ENCODE data around the gene GRHL1. TPM values are rescaled to one million over a fixed set of nuclear protein-coding genes. Genes with fewer than 3 reads are reported as not detected.

The GRHL1 gene
- total RNA-seq, 1 donor, result 0.36 TPM

DNA sequence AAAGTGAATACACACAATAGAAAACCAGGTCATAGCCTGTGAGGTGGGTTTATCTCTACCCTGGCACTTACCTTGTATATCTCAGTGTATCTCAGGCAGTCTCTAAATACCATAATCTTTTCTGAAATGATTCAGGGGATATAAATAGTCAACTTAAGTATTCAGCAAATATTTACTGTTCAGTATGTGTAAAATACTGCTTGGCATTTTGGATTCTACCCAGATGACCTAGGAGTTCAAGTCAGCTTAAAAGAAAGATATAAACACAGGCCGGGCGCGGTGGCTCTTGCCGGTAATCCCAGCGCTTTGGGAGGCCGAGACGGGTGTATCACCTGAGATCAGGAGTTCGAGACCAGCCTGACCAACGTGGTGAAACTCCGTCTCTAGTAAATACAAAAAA lies 23.8 kb downstream of the GRHL1 start:
- Histone ChIP-seq H3K36me3 (ENCODE audit: insufficient read depth, low read length) (no peaks in the 10 kb centered on the region), H3K4me3 (ENCODE audit: insufficient read depth, low read length) (no peak overlapping the region), H3K4me1 (ENCODE audit: insufficient read depth, low read length) (peaks cover 51% of the 10 kb centered on the region), H3K4me2 (ENCODE audit: insufficient read depth, low read length) (no peak overlapping the region), H3K79me2 (ENCODE audit: insufficient read depth, low read length) (no peaks in the 10 kb centered on the region), H2AFZ (ENCODE audit: low read length) (no peak overlapping the region), H3K27me3 (ENCODE audit: insufficient read depth, low read length) (no peaks in the 10 kb centered on the region), H4K20me1 (ENCODE audit: insufficient read depth, low read length) (no peaks in the 10 kb centered on the region), H3K9me3 (ENCODE audit: low read depth, low read length) (no peaks in the 10 kb centered on the region), H3K27ac (ENCODE audit: low read depth, low read length) (peak overlapping the region; percentile 54)
- TF ChIP-seq CTCF (IDR thresholded peaks at IDR 0.05; ENCODE audit: extremely low read depth, low read depth, low read length), result no peak
- no peak for DNase-seq (ENCODE audit: insufficient read length, low spot score, missing footprints)

DNA sequence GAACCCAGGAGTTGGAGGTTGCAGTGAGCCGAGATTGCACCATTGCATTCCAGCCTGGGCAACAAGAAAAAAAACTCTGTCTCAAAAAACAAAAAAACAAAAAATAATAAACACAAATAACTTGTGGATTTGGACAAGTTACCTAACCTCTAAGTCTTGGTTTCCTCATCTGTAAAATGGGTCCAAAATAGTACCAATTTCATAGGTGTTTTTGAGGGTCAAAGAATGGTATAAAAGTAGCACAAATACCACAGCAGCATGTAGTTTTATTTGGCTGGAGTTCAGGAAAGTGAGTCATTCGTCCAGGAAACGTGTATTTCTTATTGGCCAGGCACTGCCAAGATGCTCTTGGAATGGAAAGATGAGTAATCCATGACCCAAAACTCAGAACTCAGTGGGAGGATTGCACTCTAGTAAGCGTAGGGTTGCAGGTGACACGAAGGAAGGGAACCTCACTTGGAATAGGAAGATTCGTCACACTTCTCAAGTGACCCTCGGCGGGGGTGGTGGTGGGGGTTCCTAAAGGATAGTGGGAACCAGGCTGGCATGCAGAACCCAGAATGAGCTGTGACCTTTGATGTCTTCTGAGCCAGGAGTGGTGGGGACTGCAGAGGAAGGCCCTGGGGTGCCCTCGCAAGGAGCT lies 24.4 kb downstream of the GRHL1 start:
- Histone ChIP-seq H3K27me3 (ENCODE audit: insufficient read depth, low read length) (no peaks in the 10 kb centered on the region), H3K9me3 (ENCODE audit: low read depth, low read length) (no peaks in the 10 kb centered on the region), H3K79me2 (ENCODE audit: insufficient read depth, low read length) (no peaks in the 10 kb centered on the region), H2AFZ (ENCODE audit: low read length) (no peak overlapping the region), H3K4me2 (ENCODE audit: insufficient read depth, low read length) (peak overlapping the region; percentile 34), H4K20me1 (ENCODE audit: insufficient read depth, low read length) (no peaks in the 10 kb centered on the region), H3K36me3 (ENCODE audit: insufficient read depth, low read length) (no peaks in the 10 kb centered on the region), H3K4me3 (ENCODE audit: insufficient read depth, low read length) (peak overlapping the region; percentile 10), H3K4me1 (ENCODE audit: insufficient read depth, low read length) (peaks cover 57% of the 10 kb centered on the region), H3K27ac (ENCODE audit: low read depth, low read length) (peak overlapping the region; percentile 54)
- TF ChIP-seq CTCF (IDR thresholded peaks at IDR 0.05; ENCODE audit: extremely low read depth, low read depth, low read length), result no peak
- peak; percentile 96 for DNase-seq (ENCODE audit: insufficient read length, low spot score, missing footprints)

DNA sequence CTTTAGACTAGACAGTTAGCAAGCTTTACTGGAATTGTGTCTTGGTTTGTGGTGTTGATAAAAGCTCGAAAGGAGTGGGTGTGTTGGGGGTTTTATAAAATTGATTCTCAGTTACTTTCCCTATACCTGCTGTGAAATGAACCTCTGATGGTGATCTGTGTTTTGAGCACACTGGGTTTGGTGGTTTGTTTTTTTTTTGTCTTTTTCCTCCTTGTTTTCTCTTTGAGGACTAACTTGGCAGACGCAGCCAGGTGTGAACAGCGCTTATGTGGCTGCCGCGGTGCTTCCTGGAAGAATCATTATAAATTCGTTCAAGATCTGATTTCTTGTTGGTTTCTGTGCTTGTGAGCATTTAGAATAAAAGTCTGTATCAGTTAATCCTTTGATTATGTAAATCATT lies 28.5 kb downstream of the GRHL1 start:
- peaks cover 74% of the 10 kb centered on the region for H3K4me1 ChIP-seq (ENCODE audit: insufficient read depth, low read length)
- H3K27me3 ChIP-seq (ENCODE audit: insufficient read depth, low read length), result no peaks in the 10 kb centered on the region
- H2AFZ ChIP-seq (ENCODE audit: low read length), result peak overlapping the region; percentile 12
- DNase-seq (ENCODE audit: insufficient read length, low spot score, missing footprints), result no peak
- no peak overlapping the region for H3K4me3 ChIP-seq (ENCODE audit: insufficient read depth, low read length)
- H3K36me3 ChIP-seq (ENCODE audit: insufficient read depth, low read length), result no peaks in the 10 kb centered on the region
- H3K79me2 ChIP-seq (ENCODE audit: insufficient read depth, low read length), result no peaks in the 10 kb centered on the region
- no peak for TF ChIP-seq CTCF (IDR thresholded peaks at IDR 0.05; ENCODE audit: extremely low read depth, low read depth, low read length)
- H3K4me2 ChIP-seq (ENCODE audit: insufficient read depth, low read length), result peak overlapping the region; percentile 47
- no peaks in the 10 kb centered on the region for H4K20me1 ChIP-seq (ENCODE audit: insufficient read depth, low read length)
- no peaks in the 10 kb centered on the region for H3K9me3 ChIP-seq (ENCODE audit: low read depth, low read length)
- peak overlapping the region; percentile 59 for H3K27ac ChIP-seq (ENCODE audit: low read depth, low read length)

- Histone ChIP-seq H3K36me3 (ENCODE audit: insufficient read depth, low read length) (no peaks in the 10 kb centered on the region), H3K27ac (ENCODE audit: low read depth, low read length) (peak overlapping the region; percentile 59), H3K27me3 (ENCODE audit: insufficient read depth, low read length) (no peaks in the 10 kb centered on the region), H3K9me3 (ENCODE audit: low read depth, low read length) (no peaks in the 10 kb centered on the region), H3K79me2 (ENCODE audit: insufficient read depth, low read length) (no peaks in the 10 kb centered on the region), H3K4me3 (ENCODE audit: insufficient read depth, low read length) (no peak overlapping the region), H4K20me1 (ENCODE audit: insufficient read depth, low read length) (no peaks in the 10 kb centered on the region), H3K4me2 (ENCODE audit: insufficient read depth, low read length) (peak overlapping the region; percentile 50), H2AFZ (ENCODE audit: low read length) (no peak overlapping the region), H3K4me1 (ENCODE audit: insufficient read depth, low read length) (peaks cover 74% of the 10 kb centered on the region)
- DNase-seq (ENCODE audit: insufficient read length, low spot score, missing footprints), result no peak
- TF ChIP-seq CTCF (IDR thresholded peaks at IDR 0.05; ENCODE audit: extremely low read depth, low read depth, low read length), result no peak
Measured at GRCh38 chr2:9980520-9980919, 29.0 kb downstream of the GRHL1 start.

All from osteoblast (primary cell).